GM12892 (cell line): ENCODE data around the gene FSTL5.

Experiments used
- DNase-seq: peaks from one replicate; pipeline ENCODE4 v3.0.0; 2011; ENCODE audit not compliant: insufficient read length
- FAIRE-seq: peaks from 2 replicates; lab custom pipeline; 2011; peaks lifted over from hg19 to GRCh38; lab: Jason Lieb, UNC
- POLR2A ChIP-seq: IDR thresholded peaks from 2 replicates; pipeline ENCODE4 v1.6.1; 2011; ENCODE audit warnings: low read depth, low read length, control low read depth
- POLR2AphosphoS5 ChIP-seq: IDR thresholded peaks from 2 replicates; pipeline ENCODE4 v1.6.1; 2011; ENCODE audit warnings: low read depth, low read length, control low read depth
- TAF1 ChIP-seq: IDR thresholded peaks from 2 replicates; pipeline ENCODE4 v1.6.1; 2011; ENCODE audit warnings: low read depth, mild to moderate bottlenecking, control low read depth, low read length, borderline replicate concordance

FSTL5 gene

DNA sequence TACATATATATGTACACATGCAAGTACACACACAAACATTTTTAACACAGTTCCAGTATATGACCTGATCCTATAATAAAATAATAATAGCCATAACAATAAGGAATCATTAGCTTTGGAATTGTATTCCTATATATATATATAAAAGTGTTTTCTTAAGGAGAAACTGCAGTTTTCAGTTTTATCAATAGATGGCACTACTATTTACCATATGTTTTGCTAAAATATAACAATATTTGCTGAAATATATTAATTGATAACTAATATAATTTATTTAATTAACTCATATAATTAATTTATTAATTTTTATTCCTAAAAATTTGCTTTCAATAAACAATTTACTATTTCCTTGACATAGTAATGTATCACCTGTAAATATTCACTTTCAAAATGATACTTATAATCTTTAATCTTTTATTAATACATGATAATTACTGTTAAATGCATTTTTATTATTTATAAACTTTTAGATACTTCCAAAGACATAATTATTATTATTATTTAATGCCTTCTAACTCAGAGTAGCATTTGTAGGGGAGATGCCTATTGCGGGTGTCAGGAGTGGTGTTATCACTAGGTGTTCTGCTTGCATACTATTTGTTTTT lies 599.5 kb downstream of the FSTL5 start:
- TF ChIP-seq POLR2A (no peak), POLR2AphosphoS5 (no peak), TAF1 (no peak)
- FAIRE-seq (no peak), DNase-seq (no peak)

DNA sequence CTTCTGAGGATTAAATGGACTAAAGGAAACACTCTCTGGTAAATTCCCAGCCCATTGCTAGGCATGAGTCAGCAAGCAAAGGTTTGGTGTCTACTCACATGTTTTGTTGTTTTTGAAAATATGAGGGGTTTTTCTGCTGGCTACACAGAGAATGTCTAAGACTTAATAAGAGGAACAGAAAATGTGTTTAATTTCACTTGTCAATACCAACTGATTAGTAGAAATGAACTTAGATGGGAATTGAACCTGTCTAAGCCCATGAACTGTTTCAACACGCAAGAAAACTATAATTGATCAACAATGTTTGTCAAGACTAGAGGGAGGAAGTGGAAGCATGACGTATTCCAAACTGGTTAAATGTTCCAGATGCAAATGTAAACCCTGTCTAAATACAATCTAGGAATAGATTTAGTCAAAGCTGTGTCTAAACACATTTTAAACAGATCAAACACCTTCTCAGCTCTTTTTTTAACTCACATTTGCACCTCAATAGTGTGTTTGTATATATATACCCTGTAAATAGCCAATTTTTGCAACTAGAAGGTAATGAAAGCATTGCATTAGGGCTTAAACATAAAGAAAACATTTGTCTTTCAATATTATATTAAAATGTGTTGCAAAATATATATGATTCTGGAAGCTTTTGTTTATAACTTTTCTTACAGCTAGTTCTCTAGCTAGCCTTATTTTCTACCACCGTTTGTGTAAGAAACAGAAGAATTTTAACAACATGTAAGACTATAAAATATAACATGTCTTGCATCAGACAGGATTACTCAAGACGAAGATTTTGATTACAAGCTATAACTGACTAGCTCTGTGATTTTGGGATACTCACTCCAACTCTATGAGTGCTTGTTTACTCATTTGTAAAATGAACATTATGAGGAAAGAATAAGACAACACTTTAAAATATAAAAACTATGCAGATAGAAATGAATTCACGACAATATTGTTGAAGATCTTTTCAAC lies 607.8 kb downstream of the FSTL5 start:
- DNase-seq = no peak

DNA sequence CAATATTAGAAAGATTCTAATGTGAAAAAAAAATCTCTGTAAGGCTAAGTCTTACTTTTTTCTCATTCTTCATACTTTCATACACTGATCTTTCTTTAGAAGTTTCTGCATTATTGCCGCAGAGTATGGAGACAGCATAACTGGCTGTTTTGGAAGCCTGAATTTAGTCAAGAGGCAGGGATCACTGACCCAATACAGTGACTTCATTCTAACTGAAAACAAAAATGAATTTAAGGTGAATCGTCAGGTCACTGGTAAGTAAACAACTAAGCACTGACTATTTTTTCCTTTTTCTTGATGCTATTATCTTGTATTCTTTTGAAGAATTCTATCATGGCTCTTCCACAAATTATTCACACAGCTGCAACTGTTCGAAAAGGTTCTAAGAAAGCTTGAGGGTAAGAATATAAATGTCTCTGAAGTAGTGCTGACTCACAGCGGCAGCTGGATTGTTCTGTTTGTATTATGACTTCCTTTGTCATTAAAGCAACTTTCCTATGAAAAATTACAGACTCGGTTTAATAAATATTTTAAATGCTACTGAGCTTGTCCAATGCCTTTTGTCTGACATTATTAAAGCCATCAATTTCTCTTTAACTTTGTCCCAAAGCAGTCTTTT lies 609.3 kb downstream of the FSTL5 start:
- peak; percentile 17 for FAIRE-seq
- no peak for DNase-seq
- TF ChIP-seq POLR2AphosphoS5 (no peak), TAF1 (no peak), POLR2A (no peak)

More for the DNA sequence above, 607.8 kb downstream of the FSTL5 start:
- no peak for TF ChIP-seq POLR2A
- TF ChIP-seq TAF1 = no peak
- no peak for TF ChIP-seq POLR2AphosphoS5
- FAIRE-seq = peak; percentile 9

DNA sequence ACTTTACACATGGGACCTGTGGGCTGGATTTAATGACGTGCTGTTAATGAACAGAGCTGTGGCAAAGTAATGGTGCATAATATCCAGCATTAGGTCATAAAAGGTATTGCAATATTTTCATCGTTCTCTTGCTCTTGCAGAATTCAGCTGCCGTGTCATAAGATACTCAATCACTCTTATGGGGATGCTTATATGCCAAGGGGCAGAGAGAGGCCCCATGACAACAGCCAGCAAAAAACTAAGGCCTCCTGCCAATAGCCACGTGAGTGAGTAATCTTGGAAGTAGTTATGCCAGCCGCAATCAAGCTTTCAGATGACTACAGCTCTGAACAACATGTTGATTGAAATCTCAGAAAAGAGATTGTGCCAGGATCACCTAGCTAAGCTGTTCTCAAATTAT lies 616.9 kb downstream of the FSTL5 start:
- FAIRE-seq = no peak
- TF ChIP-seq POLR2AphosphoS5 (no peak), TAF1 (no peak), POLR2A (no peak)

DNA sequence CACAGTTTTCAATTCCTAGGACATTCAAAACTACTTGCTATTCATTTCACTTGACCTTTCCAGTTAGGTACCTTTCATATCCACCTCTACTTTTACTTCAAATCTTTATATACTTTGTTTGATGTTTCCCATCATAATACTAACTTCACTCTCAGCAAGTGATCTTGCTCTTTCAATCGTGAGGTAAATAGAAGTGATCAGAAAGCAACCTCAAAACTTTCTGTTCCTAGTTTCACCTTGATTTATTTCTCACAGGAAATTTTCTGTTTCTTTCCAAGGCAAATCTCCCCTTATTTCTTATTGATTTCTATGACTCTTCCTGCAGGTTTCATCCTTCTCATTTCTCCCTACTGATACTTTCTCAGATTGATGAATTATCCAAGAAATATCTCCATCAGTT lies 623.5 kb downstream of the FSTL5 start:
- no peak for TF ChIP-seq POLR2AphosphoS5
- TF ChIP-seq TAF1 = no peak
- TF ChIP-seq POLR2A = no peak
- FAIRE-seq (no peak), DNase-seq (no peak)

More for the DNA sequence above, 616.9 kb downstream of the FSTL5 start:
- DNase-seq = no peak

- DNase-seq (no peak), FAIRE-seq (no peak)
- TF ChIP-seq TAF1 (no peak), POLR2A (no peak), POLR2AphosphoS5 (no peak)
Measured at GRCh38 chr4:161538941-161539340, 624.9 kb downstream of the FSTL5 start.

- no peak for FAIRE-seq
- DNase-seq = no peak
- TF ChIP-seq POLR2AphosphoS5 (no peak), TAF1 (no peak), POLR2A (no peak)
Measured at GRCh38 chr4:161530710-161531109, 633.1 kb downstream of the FSTL5 start.

DNA sequence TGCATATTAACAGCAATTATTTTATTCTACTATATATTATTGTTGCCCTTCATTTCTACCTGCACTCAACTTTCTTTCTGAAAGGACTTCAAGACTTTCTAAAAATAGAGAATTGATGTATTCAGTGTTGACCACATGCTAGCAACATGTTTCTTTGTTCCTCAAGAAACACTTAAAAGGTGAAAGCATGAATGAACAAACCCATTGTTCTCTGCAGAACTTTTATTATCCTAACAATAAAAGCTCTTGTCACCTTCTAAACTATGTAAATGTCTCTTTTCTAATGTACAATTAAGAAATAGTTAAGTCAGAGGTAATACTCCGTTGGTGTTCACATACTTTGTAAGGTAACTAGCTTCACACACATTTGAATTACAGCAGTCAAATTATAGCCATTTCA lies 638.7 kb downstream of the FSTL5 start:
- DNase-seq = no peak
- no peak for FAIRE-seq
- no peak for TF ChIP-seq POLR2AphosphoS5
- no peak for TF ChIP-seq POLR2A
- TF ChIP-seq TAF1 = no peak

DNA sequence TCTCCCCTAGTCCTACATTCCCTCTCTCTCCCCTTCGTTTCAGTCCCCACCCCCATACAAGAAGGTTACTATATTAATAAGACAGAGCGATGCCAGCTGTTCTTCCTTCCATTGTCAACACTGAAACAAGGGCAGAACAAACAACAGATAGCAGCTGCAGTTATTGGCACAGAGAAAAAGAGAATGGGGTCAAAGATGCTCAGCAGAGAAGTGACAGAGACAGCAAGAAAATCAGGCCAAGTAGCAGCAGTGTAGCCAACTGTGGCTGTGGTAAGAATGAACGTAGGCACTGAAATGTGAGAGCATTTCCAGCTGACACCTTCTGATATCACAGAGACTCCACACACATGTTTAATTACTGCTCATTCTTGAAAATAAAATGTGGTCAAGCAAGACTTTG lies 641.8 kb downstream of the FSTL5 start:
- FAIRE-seq (no peak), DNase-seq (no peak)
- TF ChIP-seq POLR2AphosphoS5 (no peak), TAF1 (no peak), POLR2A (no peak)

GRCh38 chr4:161519611-161520010 lies 644.2 kb downstream of the FSTL5 start:
- DNase-seq (no peak), FAIRE-seq (no peak)
- TF ChIP-seq POLR2AphosphoS5 = no peak
- no peak for TF ChIP-seq POLR2A
- no peak for TF ChIP-seq TAF1

DNA sequence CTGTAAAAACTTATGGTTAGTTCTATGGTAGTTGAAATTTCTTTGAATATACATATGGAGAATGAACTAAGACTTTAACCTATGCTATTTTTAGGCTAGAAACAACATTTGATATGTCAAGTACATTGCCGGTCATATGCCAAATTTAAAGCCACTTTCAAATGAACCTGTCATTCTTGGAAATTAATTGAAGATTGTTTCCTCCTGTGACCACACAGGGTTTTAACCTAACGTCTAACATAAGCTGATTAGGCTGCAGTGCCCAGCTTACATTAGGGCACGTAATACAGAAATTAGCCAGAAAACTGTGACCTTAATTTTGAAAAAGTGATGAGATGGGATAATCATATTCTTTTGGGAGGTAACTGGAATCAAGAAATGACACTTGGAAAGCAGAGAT lies 645.9 kb downstream of the FSTL5 start:
- TF ChIP-seq POLR2AphosphoS5 (no peak), POLR2A (no peak), TAF1 (no peak)
- FAIRE-seq (no peak), DNase-seq (no peak)
